GM13976 (cell line): ENCODE results near the gene JAZF1.

Source experiments
- DNase-seq: peaks from one replicate; pipeline ENCODE4 v3.0.0; 2012; ENCODE audit warnings: low spot score
- CTCF ChIP-seq: IDR thresholded peaks from 2 replicates; pipeline ENCODE4 v1.5.1; 2012; ENCODE audit warnings: borderline replicate concordance, mild to moderate bottlenecking; ENCODE audit not compliant: insufficient read depth; ENCODE audit errors: extremely low read depth, missing control alignments, control extremely low read depth
- in situ Hi-C: fragments of 300-500 bp; cut with MboI; formaldehyde crosslinking; loops from one replicate; pipeline ENCODE4 v1.12.0; 2022; ENCODE audit warnings: low sequenced_read_pairs, mixed read lengths, inconsistent platforms; ENCODE audit not compliant: unreplicated experiment

JAZF1 gene

DNA sequence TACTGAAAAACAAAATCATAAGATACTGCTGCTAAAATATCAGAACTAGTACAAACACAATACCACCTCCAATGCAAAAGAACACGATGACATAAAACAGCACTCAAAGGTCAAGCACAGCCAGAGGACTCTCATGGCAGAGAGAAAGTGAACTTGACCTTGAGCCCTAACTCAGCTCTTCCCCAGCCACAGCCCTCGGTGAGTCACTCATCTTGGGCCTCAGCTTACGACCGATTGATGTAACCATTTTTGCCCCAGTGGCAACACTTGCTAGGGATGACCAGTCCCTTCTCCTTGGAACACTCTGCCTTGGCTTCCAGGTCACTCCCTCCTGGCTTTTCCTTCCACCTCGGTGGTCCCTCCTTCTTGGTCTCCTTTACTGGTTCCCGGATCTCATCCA is 77.8 kb downstream of the JAZF1 start:
- no peak for DNase-seq
- TF ChIP-seq CTCF = no peak
- in situ Hi-C loops = no loop called here

DNA sequence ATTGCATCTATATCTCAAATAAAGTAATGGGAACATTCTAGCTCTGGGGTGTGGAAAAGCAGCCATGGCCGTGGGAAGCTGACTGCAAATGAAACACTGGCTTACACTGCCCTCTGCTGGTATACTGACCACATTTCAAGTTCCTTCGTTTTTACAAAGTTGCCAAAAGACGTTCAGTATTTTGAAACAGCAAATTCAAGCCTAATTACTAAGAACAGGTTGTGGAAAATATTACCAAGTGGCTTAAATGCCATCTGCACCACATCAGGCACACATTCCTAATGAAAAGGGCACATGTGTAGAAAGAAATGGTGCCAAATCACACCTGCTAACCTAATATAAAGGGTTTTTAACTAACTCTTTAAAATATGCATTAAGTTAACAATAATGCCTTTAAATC is 83.9 kb downstream of the JAZF1 start:
- in situ Hi-C loops = no loop called here
- peak; percentile 66 for DNase-seq
- peak; percentile 72 for TF ChIP-seq CTCF

GRCh38 chr7:28095231-28095630 is 85.4 kb downstream of the JAZF1 start:
- no peak for DNase-seq
- TF ChIP-seq CTCF = no peak
- in situ Hi-C loops = no loop called here

GRCh38 chr7:28093623-28094232 is 86.9 kb downstream of the JAZF1 start:
- peak; percentile 41 for TF ChIP-seq CTCF
- in situ Hi-C loops = no loop called here
- DNase-seq = peak; percentile 46

DNA sequence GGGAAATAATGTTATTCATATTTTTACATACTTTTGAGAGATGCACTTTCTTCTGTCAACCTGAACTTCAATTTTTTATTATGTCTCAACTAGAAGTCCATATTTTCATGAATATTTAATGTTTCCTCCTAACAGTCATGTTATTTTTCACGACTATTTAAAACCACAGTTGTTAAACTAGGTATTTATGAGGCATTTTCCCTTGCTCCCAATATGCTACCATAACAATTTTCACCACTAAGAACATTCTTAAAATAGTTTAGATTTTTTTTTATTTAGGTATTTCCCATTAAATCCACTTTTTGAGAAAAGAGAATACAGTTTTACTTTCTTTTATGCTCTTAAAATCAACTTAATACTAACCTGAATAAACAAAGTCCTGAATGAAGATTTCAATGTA is 89.4 kb downstream of the JAZF1 start:
- TF ChIP-seq CTCF = no peak
- DNase-seq = no peak
- in situ Hi-C loops = no loop called here

GRCh38 chr7:28088901-28089714 is 91.5 kb downstream of the JAZF1 start:
- no peak for DNase-seq

More at GRCh38 chr7:28088901-28089714, 91.5 kb downstream of the JAZF1 start:
- in situ Hi-C loops = no loop called here
- TF ChIP-seq CTCF = no peak
